Measurements from ENCODE around the gene CIZ1.

DNA sequence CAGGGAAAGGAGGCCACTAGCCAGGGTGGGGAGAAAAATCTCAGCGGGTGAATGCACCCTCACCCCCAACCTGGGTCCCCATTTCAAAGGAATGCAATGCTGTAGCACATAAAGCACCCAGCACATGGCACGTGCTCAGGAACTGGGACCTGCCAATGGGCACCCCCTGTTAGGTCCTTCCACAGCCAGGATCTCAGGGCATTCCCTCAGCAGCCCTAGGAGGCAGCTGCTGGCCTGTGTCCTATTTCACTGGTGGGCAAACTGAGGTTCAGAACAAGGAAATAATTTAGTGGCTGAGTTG lies 20.6 kb upstream of the CIZ1 start:
- TF ChIP-seq, protein P1, sequence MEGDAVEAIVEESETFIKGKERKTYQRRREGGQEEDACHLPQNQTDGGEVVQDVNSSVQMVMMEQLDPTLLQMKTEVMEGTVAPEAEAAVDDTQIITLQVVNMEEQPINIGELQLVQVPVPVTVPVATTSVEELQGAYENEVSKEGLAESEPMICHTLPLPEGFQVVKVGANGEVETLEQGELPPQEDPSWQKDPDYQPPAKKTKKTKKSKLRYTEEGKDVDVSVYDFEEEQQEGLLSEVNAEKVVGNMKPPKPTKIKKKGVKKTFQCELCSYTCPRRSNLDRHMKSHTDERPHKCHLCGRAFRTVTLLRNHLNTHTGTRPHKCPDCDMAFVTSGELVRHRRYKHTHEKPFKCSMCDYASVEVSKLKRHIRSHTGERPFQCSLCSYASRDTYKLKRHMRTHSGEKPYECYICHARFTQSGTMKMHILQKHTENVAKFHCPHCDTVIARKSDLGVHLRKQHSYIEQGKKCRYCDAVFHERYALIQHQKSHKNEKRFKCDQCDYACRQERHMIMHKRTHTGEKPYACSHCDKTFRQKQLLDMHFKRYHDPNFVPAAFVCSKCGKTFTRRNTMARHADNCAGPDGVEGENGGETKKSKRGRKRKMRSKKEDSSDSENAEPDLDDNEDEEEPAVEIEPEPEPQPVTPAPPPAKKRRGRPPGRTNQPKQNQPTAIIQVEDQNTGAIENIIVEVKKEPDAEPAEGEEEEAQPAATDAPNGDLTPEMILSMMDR (IDR thresholded peaks at IDR 0.05) = no peak
- no peak for TF ChIP-seq POLR2AphosphoS5 (IDR thresholded peaks at IDR 0.05)
- no peak for TF ChIP-seq POLR2A (IDR thresholded peaks at IDR 0.05)
